GM11168 (cell line): Measurements from ENCODE around the gene ACO2.
"Not testable (repeated sequence)": the region's sequence is repeated elsewhere in the genome, so short reads cannot be mapped to it uniquely, and the experiment has no call there.

Experiments
- in situ Hi-C: fragments of 300-500 bp; cut with MboI; formaldehyde crosslinking; loops from one replicate; pipeline ENCODE4 v1.12.0; 2022; ENCODE audit warnings: low sequenced_read_pairs; ENCODE audit not compliant: unreplicated experiment

Gene ACO2

DNA sequence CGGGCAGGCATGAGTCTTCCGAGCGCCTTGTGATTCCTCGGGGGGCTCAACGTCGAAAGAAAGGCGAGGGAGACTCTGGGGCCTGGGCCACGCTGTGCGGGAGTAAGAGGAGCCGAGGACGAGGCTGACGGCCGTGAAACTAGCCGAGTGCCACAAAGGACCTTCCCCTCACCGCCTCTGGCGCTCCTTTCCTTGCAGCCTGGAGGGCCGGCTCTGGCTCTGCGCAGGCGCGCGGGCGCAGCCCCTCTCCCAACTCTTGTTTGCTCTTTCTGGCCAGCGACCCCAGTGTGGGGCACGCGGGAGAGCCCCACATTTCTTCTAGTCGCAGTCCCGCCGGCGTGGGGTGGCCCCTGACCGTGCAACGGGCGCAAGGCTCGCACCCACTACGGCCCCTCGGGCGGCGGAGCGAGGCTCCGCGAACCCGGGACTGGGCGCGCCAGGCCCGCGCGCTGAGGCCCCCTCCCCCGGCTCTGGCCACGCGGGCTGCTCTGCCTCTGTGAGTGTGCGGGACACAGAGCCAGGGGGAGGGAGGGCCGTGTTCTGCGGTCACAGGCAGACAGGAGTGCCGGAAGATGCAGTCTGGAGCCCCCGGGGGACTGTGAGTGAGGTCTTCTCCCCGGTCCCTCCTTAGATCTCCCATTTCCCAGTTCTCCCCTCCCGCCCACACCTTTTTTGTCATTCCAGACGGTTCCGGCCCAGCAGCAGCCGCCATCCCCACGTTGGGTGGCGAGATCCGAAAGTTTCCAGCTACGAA lies 21.3 kb upstream of the ACO2 start:
- in situ Hi-C loops = no loop called here

DNA sequence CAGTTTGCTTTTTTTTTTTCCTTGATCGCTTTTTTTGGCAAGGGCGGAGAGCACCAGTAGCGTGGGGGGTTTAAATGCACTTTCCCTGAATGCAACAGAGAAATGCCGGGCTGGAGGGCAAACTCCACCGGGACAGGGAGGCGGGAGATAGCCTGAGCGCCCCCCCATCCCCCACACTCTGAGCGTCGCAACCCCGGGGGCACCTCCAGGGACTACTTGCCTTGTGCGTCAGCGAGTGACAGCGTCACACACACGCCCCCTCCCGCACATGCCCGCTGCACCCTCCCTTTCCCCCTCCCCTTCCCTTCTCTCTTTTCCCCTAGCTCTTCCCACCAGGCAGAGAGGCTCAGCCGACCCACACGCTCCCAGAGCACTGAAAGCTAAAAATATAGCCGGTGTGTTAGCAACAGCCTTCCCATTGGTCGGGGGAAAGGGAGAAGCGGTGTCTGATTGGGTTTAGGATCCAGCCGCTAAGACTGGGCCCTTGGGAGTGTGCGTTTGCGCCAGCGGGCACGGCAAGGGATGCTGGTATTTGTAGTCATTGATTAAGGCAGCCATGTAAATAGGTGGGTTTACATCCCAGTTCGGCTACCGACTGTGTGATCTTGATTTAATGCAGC lies 20.6 kb upstream of the ACO2 start:
- in situ Hi-C loops = no loop called here

DNA sequence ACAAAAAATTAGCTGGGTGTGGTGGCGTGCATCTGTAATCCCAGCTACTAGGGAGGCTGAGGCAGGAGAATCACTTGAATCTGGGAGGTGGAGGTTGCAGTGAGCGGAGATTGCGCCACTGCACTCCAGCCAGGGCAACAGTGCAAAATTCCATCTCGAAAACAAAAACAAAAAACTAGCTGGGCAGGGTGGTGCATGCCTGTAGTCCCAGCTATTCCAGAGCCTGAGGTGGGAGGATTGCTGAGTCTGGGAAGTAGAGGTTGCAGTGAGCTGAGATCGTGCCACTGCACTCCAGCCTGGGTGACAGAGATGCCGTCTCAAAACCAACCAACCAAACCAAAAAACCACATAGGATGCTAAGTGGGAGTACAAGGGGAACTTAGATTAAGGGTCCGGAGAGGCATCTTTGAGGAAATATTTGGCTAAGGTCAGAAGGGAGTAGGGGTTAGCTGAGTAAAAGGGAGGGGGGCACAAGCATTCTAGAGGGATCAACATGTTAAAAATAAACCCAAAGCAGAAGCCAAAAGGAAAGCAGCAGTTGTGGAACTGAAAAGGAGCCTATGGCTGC lies 10.7 kb upstream of the ACO2 start:
- in situ Hi-C loops = no loop called here

DNA sequence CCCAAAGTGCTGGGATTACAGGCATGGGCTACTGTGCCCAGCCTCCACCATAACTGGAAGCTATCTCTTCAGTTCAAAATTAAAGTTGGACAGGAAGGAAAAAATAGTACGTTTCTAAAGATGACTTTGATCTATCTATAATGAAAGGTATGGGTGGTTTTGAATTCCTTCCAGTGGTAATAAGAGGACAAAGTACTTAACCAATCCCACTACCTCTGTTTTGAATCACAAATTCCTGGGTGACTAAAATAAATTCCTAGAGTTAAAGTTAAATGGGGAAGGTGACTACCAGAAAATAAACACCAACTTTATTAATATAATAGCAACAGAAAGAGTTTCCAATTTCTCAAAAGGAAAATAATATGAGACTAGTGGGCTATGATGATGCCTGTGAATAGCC lies 9.5 kb upstream of the ACO2 start:
- in situ Hi-C loops = no loop called here

DNA sequence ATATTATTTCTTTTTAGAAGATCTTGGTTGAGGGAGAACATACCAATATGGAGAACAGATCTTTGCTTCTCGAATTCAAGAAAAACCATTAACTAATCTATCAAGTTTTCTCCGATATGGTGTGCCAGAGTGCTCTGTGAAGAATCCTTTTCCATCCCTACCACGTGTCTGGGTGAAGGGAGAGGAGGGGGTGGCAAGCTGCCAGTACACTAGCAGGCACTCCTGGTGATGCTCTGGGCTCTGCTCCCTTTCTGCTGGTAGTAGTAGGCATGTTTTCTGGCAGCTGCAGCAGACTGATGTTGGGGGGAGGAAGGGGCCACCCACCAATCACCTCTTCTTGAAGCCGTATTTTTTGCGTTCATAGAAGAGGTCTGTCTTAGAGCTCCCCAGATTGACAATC lies 8.8 kb upstream of the ACO2 start:
- in situ Hi-C loops = not testable (repeated sequence)

DNA sequence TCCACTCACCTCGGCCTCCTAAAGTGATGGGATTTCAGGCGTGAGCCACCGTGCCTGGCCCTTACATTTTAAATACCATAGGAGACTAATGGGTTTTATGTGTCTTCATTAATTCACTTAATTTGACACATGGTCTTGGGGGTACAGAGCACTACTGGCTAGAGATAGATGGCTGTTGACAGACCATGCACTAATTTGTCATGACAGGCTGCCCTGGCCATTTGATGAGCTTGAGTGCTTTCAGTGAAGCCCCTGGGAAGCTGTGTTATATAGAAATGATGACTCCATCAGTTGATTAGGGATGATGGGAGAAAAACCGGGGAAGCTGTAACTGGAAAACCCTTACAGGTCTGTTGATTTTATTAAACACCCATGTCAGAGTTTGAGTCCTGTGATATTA lies 7.0 kb upstream of the ACO2 start:
- in situ Hi-C loops = no loop called here

DNA sequence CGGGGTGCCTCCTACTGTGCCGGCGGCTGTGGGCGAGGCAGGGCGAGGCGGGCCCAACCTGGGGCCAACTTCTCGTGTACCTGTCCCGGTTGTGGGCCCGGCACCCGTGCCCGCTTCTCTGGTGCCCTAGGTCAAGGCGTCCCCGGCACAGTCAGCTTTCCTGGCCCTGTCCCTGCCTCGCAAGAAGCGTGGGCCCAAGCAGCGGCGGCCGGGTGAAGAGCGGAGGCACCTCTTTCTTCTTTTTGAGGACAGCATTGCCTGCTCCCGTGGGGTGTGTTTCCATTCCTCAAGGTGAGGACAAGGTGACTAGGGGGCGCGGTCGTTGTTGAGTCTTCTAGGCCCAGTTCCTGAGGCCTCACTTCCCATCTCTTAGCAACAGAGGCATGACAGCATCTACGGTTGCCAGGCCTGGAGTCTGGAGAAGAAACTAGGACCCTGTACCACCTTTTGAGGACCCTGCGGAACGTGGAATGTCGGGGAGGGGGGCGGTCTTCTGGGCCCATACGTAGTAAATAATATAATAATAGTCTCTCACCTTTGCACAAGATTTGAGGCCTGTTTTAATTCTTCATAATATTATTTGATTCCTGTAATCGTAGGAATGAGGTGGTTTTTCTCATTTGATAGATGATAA lies 418 bp downstream of the ACO2 start:
- in situ Hi-C loops = no loop called here

DNA sequence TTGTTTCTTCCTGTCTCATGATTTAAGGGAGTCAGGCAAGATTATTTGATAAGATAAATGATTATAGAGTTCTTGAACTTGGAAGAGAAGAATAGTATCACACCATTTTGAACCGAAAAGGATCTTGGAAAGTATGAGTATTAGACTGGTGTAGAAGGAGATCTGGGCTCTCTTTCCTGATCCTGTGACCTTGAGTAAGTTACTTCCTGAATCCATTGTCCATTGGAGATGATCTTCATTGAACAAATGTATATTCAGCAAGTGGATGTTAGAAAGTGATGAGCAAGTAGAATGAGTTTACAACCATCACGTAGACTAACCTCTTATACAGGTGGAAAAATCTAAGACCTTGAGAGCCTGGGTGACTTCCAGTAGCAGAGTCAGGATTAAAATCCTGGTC lies 2.0 kb downstream of the ACO2 start:
- in situ Hi-C loops = no loop called here

DNA sequence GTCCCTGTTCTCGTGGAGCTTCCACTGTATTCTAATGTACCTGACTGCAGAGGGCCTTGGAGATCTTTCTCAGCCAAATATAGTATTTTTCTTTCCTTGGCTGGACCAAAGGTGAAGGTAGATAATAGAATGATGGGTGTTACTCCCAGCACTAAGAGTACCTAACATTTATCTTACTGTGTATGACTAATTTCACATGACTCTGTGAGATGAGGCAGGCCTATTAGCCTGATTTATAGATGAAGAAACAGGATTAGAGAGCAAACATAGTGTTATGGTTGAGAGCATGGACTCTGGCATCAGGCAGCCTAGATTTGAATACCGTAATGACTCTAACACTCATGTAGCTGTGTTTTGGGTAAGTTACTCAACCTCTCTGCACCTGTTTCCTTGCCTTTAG lies 2.7 kb downstream of the ACO2 start:
- in situ Hi-C loops = no loop called here

DNA sequence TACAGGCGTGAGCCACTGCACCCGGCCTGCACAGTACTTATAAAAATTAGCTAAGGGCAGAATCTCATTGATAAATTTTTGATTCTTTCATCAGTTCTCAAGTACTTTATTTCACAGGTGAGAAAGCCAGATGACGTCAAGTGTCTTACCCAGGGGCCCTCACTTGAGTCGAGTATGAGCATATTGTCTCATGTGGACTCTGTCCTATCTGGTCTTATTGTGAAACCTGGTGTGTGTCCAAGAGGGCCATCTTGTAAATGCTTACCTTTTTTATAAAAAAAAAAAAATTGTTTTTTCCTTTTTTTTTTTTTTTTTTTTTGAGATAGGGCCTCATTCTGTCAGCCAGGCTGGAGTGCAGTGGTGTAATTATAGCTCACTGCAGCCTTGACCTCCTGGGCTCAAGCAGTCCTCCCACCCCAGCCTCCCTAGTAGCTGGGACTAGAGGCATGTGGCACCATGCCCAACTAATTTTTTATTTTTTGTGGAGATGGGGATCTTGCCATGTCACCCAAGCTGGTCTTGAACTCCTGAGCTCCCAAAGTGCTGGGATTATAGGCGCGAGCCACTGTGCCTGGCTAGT lies 6.0 kb downstream of the ACO2 start:
- in situ Hi-C loops = no loop called here

DNA sequence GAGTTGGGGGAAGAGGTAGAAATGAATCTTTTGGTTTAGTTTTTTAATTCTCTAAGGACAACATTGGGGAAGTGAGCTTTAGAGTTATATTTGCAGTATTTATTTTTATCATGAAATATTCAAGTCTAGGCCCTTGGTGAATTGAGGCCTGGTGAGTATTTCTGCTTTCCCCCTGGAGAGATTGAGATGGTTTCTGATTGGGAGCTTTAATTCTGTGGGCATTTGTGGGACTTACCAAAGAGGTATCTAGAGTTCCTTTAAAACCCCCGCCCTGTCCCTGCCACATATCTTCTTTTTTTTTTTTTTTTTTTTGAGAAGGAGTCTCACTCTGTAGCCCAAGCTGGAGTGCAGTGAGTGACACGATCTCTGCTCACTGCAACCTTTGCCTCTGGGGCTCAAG lies 9.6 kb downstream of the ACO2 start:
- in situ Hi-C loops = no loop called here

DNA sequence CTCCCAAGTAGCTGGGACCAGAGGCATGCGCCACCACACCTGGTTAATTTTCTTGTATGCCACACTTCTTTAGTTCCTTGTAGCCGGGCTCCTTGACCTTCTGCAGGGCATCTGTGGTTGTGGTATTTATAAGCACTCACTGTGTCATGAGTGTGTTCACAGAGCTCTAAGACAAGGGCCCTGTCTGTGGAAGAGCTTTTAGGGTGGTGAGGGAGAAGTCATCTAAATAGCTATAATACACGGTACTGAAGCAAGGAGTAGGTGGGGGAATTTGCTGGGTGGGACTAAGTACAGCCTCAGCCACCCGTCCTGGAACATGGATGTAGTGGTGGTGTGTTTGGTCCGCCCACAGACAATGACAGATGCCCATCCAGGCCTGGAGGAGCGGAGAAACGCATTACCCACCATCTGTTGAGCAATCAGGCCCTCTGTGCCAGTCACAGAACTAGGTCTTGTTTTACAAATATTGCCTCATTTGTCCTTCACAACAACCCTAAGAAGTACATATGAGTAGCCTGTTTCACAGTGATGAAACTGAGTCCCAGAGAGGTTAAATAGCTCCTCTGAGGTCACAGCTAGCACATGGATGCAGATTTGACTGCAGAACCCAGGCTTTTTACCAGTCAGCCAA lies 10.1 kb downstream of the ACO2 start:
- in situ Hi-C loops = no loop called here

DNA sequence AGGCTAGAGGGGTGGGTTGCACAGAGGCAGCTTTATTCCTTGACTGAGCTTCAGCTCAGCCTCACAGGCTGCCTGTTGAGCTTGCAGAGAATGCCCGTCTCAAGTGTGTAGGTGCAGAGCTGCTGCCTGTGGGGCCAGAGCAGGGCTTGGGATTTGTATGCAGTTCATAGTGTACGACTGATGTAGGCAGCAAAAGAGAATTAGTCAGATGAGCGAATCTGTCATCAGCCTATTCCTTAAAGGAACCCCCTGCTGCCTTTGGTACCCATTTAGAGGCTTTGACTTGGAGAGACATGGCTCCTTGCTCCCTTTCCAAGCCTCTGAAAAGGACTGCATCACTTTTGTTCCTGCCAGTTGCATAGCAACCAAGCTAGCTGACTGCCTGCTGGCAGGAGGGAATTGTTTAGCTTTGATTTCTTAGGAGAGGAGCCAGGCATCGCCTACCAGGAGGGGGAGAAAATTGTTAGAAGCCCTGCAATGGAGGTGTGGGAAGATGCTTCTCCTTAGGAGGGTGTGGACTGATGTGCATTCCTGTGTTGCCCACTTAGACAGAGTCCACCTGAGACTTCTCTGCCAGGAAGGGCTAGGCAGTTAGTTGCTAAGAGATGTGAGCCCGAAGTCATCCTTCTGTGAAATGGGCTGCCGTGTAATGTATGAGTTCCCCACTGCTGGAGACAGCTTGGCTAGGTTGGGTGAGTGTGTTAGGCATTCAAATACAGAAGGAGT lies 10.9 kb downstream of the ACO2 start:
- in situ Hi-C loops = no loop called here

DNA sequence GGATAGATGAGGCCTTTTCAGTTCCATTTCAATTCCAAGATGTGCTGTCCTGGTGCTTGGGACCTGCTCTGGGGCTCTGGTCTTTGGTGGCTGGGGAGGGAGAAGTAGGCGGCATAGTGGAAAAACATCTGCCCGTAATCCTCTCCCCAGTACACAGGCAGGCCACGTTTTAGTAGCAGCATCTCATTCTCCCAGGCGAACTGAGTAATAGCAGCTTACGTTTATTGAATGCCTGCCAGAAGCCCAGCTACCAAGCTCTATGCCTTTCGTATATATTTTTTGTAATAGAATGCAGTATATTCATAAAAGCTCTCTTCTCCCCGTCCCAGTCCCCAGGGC lies 11.4 kb downstream of the ACO2 start:
- in situ Hi-C loops = no loop called here

DNA sequence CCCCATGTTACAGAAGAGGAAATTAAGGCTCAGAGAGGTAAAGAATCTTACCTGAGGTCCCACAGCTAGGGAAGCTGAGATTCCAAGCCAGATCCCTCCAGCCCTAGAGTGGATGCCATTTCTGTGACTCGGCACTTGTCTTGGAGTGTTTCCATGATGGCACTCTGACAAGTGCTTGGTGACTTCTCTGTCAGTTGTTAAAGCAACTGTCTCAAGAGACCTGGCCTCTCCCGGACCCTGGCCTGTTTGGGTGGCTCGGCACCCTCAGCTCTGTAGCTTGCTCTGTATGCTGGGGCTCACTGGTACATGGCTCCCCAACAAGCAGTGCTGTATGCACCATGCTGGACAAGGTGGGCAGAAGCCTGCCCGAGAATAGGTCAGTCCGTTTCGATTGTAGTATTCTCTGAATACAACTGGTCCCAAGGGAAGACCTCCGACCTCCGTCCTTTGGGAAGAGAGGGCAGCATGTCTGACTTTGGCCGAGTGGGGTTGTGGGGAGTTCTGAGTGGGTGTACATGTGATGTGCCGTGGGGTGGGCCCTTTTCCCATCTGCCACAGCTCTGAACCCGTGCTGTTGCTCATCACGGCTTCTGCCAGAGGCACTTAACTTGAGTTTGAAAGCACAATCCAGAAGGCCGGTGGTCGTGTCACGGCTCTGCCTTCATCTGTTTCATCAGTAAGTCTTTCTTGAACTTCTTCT lies 12.4 kb downstream of the ACO2 start:
- in situ Hi-C loops = no loop called here

DNA sequence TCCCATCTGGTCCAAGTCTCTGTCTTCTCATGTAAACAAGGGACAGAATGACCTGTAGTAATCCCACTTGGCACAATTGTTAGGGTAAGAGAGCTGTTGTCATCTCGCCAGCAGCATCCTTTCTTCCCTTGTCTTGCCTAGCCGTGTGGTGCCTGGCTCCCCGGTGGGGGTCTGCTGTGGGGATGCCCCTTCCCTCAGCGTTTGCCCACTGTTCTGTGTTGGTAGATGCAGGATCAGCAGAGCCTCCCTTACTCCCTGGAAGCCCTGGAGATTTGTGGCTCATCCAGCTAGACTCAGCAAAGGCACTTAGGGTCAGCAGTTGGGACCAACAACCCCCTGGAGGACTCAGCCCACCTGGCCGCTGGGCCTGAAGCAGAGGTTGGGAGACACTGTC lies 13.0 kb downstream of the ACO2 start:
- in situ Hi-C loops = no loop called here

DNA sequence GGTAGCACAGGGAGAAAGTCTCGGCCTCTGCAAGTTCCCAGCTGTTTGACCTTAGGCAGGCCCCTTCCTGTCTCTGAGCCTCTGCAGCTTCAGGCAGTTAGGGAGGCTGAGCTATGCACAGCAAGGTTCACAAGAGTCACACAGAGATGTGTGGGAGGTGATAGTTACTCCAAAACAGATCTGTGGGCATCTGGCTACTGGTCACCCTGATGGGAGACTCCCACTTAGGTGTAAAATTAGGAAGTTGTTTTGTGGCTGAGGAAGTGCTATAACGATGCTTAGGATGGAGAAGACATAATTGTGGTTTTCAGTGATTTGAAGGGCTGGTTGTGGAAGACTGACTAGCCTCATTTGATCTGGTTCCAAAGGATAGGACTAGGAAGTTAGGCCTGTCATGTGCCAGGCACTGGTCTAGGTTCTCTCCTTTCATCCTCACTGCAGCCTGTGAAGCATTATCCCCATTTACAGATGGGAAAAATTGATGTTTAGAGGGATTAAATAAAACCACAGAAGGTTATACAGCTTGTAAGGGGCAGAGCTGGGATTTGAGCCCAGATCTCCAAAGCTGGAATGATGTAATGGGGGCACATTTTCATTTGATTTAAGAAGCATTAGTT lies 13.5 kb downstream of the ACO2 start:
- in situ Hi-C loops = no loop called here

DNA sequence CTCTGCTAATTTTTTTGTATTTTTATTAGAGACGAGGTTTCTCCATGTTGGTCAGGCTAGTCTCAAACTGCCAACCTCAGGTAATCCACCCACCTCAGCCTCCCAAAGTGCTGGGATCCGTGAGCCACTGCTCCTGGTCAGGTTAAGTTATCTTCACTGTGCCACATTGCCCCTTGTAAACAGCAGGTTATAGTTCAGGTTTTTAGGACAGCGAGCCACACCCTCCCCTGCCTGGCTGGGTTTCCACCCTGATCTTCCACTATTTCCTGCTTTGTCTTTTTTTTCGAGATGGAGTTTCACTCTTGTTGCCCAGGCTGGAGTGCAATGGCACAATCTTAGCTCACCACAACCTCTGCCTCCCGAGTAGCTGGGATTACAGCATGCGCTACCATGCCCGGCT lies 16.1 kb downstream of the ACO2 start:
- in situ Hi-C loops = no loop called here
